NCI-H524 (cell line): ENCODE measurements around the gene PIGB.
"Not testable (repeated sequence)": the region's sequence is repeated elsewhere in the genome, so short reads cannot be mapped to it uniquely, and the experiment has no call there.

Experiments used
- DNase-seq, 2 experiments: peaks; one replicate each; lab custom pipeline; 2025; lab: John Stamatoyannopoulos, UW

Gene PIGB

GRCh38 chr15:55383687-55384086 lies 64.7 kb downstream of the PIGB start:
- no peak for DNase-seq

DNA sequence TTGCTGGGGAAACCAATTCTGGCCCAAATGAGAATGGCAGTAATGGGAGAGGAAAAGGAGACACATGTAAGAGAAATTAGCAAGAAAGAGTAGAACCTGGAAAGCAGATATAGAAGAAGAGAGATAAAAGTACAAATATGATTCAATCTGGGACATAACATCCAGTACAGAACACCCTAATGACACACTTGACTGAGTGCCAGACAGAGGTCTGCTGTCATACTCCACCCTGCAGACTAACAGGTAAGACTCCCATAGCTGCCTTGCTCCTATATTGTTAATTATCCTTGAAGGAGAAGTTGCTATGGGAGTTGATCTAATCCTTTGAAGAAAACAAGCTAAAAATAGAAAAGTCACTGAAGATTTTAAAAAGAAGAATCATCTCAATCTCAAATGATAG lies 68.0 kb downstream of the PIGB start:
- no peak for DNase-seq

DNA sequence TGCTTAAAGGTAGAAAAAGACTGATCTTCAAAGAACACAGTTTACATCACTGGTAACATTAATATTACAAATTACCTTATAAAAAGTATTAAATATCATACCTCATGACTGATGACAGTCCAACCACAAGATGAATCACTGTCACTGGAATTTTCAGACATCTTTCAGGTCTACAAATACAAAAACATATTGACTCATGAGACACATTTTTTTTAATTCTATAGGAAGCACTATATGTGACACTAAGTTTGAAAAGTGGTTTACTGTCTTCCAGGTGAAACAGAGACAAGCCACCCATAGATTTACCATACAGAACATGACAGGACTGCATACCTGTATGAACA lies 70.2 kb downstream of the PIGB start:
- no peak for DNase-seq

DNA sequence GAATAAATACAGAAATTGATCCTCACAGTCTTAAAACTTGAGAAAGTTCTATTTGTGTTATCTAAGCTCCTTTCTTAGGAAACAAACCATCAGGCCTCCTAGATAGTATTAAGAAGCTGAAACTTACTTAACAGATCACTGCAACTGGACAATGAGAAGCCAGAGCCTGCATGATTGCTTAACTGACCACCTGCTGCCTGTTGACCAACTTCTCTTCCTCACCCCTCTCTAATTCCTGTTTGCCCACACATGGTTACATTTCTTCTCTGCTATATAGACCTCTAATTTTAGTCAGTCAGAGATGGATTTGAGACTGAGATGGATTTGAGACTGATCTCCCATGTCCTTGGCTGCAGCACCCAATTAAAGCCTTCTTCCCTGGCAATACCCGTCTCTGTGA lies 75.7 kb downstream of the PIGB start:
- no peak for DNase-seq

GRCh38 chr15:55398243-55398642 lies 79.2 kb downstream of the PIGB start:
- no peak for DNase-seq

- not testable (repeated sequence) for DNase-seq
Observed at GRCh38 chr15:55400050-55400449, 81.0 kb downstream of the PIGB start.

- DNase-seq, result peak in 1 of 2 experiments; percentile 12
Observed at GRCh38 chr15:55401786-55402246, 82.8 kb downstream of the PIGB start.

- DNase-seq, result no peak
Observed at GRCh38 chr15:55402707-55403106, 83.7 kb downstream of the PIGB start.

DNA sequence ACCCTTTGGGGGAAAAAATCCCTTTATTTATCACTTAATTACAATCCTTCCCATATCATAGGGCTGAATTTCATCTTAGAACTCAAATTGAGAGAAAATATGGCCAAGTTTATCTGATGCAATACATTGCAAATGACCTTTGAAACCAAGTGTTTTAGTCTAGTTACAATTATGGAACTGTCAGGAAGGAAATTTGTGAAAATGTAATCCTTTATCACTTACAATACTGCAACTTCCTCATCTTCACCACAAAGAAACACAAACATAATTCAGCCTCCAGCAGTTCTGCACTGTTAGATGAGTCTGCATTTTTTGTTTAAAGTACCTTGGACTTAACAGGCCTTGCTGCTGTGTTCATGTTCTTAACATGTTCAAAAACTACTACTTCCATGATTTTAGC lies 84.5 kb downstream of the PIGB start:
- DNase-seq, result no peak
